MCF 10A (cell line): Measurements from ENCODE around the gene SMTNL2. TPM values are rescaled to one million over a fixed set of nuclear protein-coding genes. Genes with fewer than 3 reads are reported as not detected.

ENCODE experiments used
- BruUV-seq: library from RNA; stranded (reverse); fragments of 400-500 nt; replicated peaks from 2 replicates; lab custom pipeline; 2021; lab: Mats Ljungman, UMichigan
- CTCF ChIA-PET: fragments of 300-600 bp; sonication (Branson Sonifier 250); formaldehyde crosslinking; extraction: SDS; loops from one replicate; lab custom pipeline; 2021; ENCODE audit warnings: antibody characterized with exemption, inconsistent platforms; lab: Yijun Ruan, JAX
- POLR2A ChIA-PET: fragments of 300-600, 350-650 bp; sonication (Branson Sonifier 250); formaldehyde crosslinking; extraction: SDS; loops from one replicate; lab custom pipeline; 2020; ENCODE audit warnings: antibody characterized with exemption, inconsistent platforms; lab: Yijun Ruan, JAX
- DNase-seq: peaks from one replicate; pipeline ENCODE4 v3.0.0-alpha.2; 2018; ENCODE audit not compliant: unreplicated experiment
- H3K27ac Mint-ChIP-seq: one replicate; pipeline ENCODE4 v1.8.0; 2022; ENCODE audit warnings: mild to moderate bottlenecking, low read depth, mixed read lengths; ENCODE audit not compliant: unreplicated experiment
- H3K27me3 Mint-ChIP-seq: one replicate; pipeline ENCODE4 v1.8.0; 2022; ENCODE audit warnings: mixed read lengths; ENCODE audit not compliant: insufficient read depth, unreplicated experiment
- H3K36me3 Mint-ChIP-seq: one replicate; pipeline ENCODE4 v1.8.0; 2022; ENCODE audit warnings: mild to moderate bottlenecking, moderate library complexity, mixed read lengths; ENCODE audit not compliant: insufficient read depth, unreplicated experiment
- H3K4me1 Mint-ChIP-seq: one replicate; pipeline ENCODE4 v1.8.0; 2022; ENCODE audit warnings: mixed read lengths; ENCODE audit not compliant: insufficient read depth, unreplicated experiment
- H3K4me3 Mint-ChIP-seq: one replicate; pipeline ENCODE4 v1.8.0; 2022; ENCODE audit warnings: mild to moderate bottlenecking, moderate library complexity, mixed read lengths; ENCODE audit not compliant: unreplicated experiment
- H3K9me3 Mint-ChIP-seq: one replicate; pipeline ENCODE4 v1.8.0; 2022; ENCODE audit warnings: mixed read lengths; ENCODE audit not compliant: unreplicated experiment
- intact Hi-C: fragments of 100-400 bp; cut with micrococcal nuclease; formaldehyde crosslinking; loops from 2 replicates; pipeline ENCODE4 v1.14.1; 2022
- total RNA-seq: library from RNA; stranded (reverse); gene quantifications from 2 replicates; pipeline ENCODE4 v1.2.3, GENCODE V29; 2022
- TF ChIP-seq, protein P1 (sequence below): fragments of 200-600 bp; IDR thresholded peaks from one replicate; pipeline ENCODE4 v1.8.0; 2022; ENCODE audit warnings: antibody characterized with exemption, mild to moderate bottlenecking; ENCODE audit not compliant: unreplicated experiment

SMTNL2 gene
- total RNA-seq, 1 experiment from 2014 or later, result not detected

DNA sequence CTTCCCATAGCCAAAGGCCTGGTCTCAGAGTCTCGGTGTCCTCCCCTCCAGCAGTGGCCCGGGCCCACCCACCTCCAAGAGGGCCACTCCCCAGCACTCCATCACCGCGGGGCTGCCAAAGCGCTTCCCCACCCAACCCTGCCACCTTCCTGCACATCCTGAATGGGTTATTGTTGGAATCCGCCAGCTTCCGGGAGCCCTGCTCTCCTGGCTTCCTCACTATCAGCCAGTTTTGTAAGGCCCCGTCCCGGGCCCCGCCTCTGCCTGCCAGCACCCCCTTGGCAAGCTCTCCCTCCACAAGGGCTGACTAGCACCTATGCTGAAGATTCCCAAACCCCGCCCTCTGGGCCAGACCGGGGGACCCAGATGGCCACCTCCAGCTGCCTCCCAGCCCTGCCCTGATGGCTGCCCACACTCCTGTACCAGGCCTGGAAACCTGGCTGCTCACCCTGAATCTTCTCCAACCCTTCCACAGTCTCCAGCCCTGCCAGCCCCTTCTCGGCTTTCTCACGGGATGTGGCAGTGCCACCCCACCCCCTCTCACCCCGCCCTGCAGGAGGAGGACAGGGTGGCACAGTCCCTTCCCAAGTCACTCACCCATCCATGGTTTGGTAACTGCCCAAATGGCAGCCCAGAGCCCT is 43.5 kb upstream of the SMTNL2 start:
- Mint-ChIP-seq H3K4me1 (no peaks in the 10 kb centered on the region), H3K36me3 (peaks cover 59% of the 10 kb centered on the region), H3K27ac (no peak overlapping the region), H3K9me3 (no peaks in the 10 kb centered on the region), H3K27me3 (no peaks in the 10 kb centered on the region), H3K4me3 (no peak overlapping the region)
- CTCF ChIA-PET, result no interaction called here
- POLR2A ChIA-PET, result interaction anchor here (0.6 kb wide), 1 partner anchor 766 kb away, joined by 3 read pairs; no protein-coding TSS in a partner anchor
- BruUV-seq, result no TSS peak
- intact Hi-C loops, result no loop called here
- TF ChIP-seq, protein P1, sequence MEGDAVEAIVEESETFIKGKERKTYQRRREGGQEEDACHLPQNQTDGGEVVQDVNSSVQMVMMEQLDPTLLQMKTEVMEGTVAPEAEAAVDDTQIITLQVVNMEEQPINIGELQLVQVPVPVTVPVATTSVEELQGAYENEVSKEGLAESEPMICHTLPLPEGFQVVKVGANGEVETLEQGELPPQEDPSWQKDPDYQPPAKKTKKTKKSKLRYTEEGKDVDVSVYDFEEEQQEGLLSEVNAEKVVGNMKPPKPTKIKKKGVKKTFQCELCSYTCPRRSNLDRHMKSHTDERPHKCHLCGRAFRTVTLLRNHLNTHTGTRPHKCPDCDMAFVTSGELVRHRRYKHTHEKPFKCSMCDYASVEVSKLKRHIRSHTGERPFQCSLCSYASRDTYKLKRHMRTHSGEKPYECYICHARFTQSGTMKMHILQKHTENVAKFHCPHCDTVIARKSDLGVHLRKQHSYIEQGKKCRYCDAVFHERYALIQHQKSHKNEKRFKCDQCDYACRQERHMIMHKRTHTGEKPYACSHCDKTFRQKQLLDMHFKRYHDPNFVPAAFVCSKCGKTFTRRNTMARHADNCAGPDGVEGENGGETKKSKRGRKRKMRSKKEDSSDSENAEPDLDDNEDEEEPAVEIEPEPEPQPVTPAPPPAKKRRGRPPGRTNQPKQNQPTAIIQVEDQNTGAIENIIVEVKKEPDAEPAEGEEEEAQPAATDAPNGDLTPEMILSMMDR, result no peak
- no peak for DNase-seq

DNA sequence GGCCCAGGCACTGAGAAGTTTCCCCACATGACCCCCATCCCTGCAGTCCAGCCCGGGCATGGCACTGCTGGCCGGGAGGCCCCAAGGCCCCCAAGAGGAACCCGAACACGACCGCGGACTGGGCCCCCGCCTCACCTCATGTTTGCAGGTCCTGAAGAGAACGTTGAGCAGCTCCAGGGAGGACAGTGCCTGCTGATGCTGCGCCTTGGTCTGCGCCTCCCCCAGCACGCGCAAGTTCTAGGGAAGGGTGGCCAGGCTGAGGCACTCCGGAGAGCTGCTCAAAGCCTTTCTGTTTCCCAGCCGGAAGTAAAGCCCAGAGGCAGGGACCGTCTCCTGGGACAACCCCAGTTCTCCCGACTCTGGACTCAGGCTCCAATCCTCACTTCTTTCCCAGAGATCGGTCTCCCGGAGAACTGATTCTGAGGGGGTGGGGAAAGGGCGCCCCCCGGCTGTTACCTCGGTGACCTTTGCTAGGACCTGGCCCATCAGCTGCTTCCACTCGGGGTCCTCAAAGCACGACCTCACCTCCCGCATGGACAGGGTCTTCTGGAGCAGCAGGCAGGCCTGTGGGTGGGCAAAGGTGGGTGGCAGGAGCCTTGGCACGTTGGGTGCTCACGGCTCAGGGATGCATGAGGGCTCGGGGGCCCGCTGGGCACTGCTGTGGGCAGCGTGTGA is 42.9 kb upstream of the SMTNL2 start:
- no peaks in the 10 kb centered on the region for H3K9me3 Mint-ChIP-seq
- H3K27me3 Mint-ChIP-seq, result no peaks in the 10 kb centered on the region
- no peak overlapping the region for H3K27ac Mint-ChIP-seq
- DNase-seq, result no peak
- CTCF ChIA-PET, result no interaction called here
- TF ChIP-seq, protein P1, result no peak
- H3K4me3 Mint-ChIP-seq, result no peak overlapping the region
- no peaks in the 10 kb centered on the region for H3K4me1 Mint-ChIP-seq
- POLR2A ChIA-PET, result no interaction called here
- H3K36me3 Mint-ChIP-seq, result peaks cover 59% of the 10 kb centered on the region
- intact Hi-C loops, result no loop called here
- BruUV-seq, result no TSS peak

DNA sequence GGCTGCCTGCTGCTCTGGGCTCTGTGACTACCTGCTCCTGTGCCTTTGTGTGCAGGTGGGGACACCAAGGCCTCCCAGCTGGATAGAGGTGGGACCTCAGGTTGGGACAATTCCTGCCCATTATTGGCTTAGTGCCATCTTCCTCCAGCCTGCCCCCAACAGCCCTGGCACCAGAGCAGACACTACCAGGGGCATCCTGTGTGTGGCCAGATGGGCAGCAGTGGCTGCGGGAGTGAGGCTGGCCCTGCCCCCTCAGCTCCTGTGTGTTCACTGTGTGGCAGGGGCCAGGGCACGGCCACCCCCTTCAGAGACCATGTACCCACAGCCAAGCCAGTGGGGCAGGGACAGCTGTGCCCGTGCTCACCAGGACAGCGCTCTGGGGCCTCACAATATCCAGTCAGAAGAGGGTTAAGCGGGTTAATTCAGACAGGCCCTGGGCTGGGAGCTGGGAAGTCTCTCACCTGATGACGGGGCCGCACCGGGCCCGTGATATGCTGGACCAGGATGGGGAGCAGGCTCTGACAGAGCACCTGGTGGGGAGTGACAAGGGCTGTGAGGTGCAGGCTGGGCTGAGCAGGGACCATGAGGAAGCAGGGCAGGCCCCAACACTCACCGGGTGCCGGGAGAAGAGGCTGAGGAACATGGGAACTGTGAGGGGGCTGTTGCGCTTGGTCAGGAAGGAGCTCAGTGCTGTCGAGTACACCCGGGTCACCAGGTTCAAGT is 42.2 kb upstream of the SMTNL2 start:
- no peak for DNase-seq
- H3K36me3 Mint-ChIP-seq, result peaks cover 65% of the 10 kb centered on the region
- POLR2A ChIA-PET, result no interaction called here
- intact Hi-C loops, result no loop called here
- no TSS peak for BruUV-seq
- H3K4me3 Mint-ChIP-seq, result no peak overlapping the region
- CTCF ChIA-PET, result interaction anchor here (0.7 to 0.8 kb wide), 2 partner anchors 10 to 29 kb away, joined by 3 to 4 read pairs; no protein-coding TSS in a partner anchor
- no peaks in the 10 kb centered on the region for H3K4me1 Mint-ChIP-seq
- no peak overlapping the region for H3K27ac Mint-ChIP-seq
- no peaks in the 10 kb centered on the region for H3K27me3 Mint-ChIP-seq
- H3K9me3 Mint-ChIP-seq, result no peaks in the 10 kb centered on the region
- TF ChIP-seq, protein P1, result no peak

DNA sequence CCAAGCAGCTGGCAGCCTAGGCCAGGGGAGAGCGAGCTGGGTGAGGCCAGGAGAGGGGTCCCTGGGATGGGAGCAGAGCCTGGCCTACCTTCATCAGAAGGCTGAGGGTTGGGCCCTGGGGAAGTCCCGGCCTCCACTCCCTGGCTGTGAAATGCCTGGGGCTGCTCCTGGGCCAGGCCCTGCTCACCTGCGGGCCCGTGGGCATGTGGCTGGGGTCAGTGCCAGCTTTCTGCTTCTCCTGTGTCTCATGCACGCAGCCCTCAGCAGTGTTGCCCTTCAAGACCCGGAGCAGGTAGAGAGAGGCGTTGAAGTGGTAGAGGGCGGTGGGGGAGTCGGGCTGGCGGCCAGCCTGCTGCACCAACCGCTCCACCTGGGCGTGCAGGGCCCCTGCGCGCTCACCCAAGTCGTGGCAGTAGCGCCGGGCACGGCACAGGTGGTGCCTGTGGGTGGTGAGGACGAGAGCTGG is 41.6 kb upstream of the SMTNL2 start:
- DNase-seq, result no peak
- ChIA-PET POLR2A (no interaction called here), CTCF (interaction anchor here (0.7 to 0.8 kb wide), 2 partner anchors 9 to 28 kb away, joined by 3 to 4 read pairs; no protein-coding TSS in a partner anchor)
- H3K27ac Mint-ChIP-seq, result no peak overlapping the region
- intact Hi-C loops, result no loop called here
- BruUV-seq, result no TSS peak
- TF ChIP-seq, protein P1, result no peak
- no peaks in the 10 kb centered on the region for H3K9me3 Mint-ChIP-seq
- H3K4me1 Mint-ChIP-seq, result no peaks in the 10 kb centered on the region
- H3K27me3 Mint-ChIP-seq, result no peaks in the 10 kb centered on the region
- H3K4me3 Mint-ChIP-seq, result no peak overlapping the region
- peaks cover 71% of the 10 kb centered on the region for H3K36me3 Mint-ChIP-seq
